Ramos (cell line): ENCODE data around the gene CNGA3.
"Not testable (repeated sequence)": the region's sequence is repeated elsewhere in the genome, so short reads cannot be mapped to it uniquely, and the experiment has no call there.

Experiments used
- in situ Hi-C: fragments of 300-500 bp; cut with MboI; formaldehyde crosslinking; loops from one replicate; pipeline ENCODE4 v1.14.3; 2022; ENCODE audit warnings: low sequenced_read_pairs; ENCODE audit not compliant: unreplicated experiment

The CNGA3 gene

DNA sequence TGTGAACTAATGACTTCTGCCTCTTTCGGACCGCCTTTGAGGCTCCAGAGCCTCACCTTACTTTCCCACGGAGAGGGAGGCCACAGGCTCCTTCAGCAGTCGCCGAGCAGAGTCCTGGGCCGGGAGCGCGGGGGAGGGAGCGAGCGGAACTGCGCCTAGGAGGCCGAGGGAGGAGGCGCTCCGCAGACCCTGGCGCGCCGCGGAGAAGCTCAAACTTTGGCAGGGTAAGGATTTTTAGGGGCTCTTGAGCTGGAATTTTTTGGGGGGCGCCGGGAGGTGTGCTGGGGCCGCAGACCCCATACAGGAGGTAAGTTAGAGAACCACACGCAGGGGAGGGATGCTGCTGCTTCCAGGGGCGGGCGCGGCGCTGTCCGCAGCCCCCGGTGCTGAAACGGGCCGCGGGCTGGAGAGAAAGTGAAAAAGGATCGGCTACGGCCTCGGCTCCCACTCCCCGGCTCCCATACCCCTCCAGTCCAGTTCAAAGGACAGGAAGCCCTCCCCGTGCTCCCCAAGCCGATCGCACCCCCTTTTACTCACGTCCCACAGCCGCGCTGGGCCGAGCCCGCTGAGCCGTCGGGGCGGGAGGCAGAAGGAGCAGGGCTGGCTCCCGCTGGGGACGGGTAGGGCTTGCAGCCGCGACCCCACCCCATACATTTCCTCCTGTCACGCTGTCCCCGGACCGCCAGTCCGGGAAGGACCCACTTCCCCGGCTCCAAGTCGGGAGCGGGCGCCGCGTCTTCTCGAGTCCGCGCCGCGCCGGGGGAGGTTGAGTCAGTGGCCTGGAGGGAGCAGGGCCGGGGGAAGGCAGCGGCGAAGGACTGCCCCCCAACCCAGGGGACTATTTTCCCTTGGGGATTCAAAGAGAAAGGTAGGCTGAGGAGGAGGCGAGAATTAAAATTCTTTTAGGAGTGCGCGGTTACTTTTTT is at the start of gene CNGA3:
Gene CNGA3, plus strand, starts transcription at position 146 of the 926 bp plus-strand sequence. CDS start 23,520 bp downstream, outside the sequence.
- in situ Hi-C loops = no loop called here

- in situ Hi-C loops = no loop called here
Observed at GRCh38 chr2:98297817-98298682, 48.2 kb upstream of the CNGA3 start.

GRCh38 chr2:98298683-98299164 is 47.5 kb upstream of the CNGA3 start:
- in situ Hi-C loops = no loop called here

- in situ Hi-C loops = no loop called here
Observed at GRCh38 chr2:98299211-98299905, 46.9 kb upstream of the CNGA3 start.

DNA sequence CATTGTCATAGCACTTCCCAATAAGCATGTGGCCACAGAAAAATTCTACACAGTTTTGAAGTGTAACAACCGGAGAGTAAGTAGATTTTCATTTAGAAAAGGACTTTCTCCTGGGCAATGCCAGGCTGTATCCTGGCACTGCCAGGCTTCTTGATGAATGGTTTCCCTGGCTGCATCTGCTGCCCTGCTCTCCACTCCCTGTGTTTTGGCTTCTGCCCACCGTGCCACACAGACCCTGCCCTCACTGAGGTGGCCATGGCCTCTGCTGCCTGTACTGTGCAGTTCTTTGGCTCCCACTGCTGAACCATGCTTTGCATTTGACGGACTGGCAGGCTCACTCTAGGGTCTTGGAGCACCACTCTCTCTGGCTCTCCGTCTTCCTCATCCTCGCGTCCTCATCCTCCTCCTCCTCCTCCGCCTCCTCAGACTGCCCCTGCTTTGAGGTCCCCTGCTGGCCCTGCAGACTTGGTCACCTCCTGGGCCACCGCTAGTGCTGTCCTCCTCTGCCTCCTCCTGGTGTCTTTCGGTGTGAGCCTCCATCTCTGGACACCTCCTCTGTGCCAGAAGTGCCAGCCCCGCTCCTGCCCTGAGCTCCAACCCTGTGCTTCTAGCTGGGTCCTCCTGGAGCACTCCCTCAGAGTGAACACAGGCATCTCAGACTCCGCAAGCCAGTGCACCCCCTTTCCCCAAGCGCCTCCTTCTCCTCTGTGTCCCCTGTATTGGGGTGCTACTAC is 45.9 kb upstream of the CNGA3 start:
- in situ Hi-C loops = no loop called here

- in situ Hi-C loops = no loop called here
Observed at GRCh38 chr2:98301469-98301868, 44.8 kb upstream of the CNGA3 start.

DNA sequence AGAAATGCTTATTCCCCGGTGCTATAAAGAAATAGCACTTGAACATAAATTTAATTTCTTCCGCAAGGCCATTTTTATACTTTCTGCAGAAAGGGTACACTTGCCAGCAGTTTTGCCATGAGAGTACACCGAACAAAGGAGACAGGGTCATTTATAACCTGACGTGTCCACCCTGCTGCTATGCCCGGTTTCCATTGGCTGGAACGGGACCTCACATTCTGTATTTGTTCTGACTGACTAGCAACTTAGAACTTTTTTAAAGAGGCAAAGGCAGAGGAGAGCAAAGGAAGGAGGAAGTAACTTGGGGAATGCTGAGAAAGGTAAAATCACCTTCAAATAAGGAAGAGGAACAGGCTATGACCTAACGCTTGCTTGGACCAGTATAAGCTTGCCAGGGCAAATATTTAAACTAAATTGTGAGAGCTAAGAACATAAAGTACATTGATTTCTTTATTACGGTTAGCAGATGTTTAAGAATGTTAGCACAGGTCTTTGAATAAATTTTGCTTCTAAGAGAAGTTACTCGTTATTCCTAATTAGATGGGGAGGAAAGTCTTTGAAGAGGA is 39.0 kb upstream of the CNGA3 start:
- in situ Hi-C loops = not testable (repeated sequence)

- in situ Hi-C loops = no loop called here
Observed at GRCh38 chr2:98308068-98308467, 38.2 kb upstream of the CNGA3 start.

GRCh38 chr2:98308532-98308931 is 37.7 kb upstream of the CNGA3 start:
- in situ Hi-C loops = no loop called here

GRCh38 chr2:98309580-98309979 is 36.7 kb upstream of the CNGA3 start:
- in situ Hi-C loops = no loop called here

DNA sequence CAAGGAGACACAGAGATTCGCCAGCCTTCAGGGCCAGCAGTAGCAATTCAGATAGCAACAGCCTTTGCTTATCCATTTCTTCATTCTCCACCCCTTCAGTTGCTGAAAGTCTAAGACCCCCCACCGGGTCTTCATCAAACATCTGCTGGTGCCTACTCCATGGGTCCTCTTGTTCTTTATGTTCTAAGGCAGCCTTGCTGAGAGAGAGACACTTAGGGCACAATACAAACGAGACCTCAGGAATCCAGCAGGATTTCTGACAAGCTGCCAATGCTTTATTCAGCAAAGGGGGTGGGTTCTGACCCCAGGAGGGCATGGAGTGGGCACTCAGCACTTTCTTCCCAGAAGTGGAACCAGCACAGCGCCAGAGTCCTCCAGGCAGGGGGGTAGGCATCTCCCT is 36.2 kb upstream of the CNGA3 start:
- in situ Hi-C loops = no loop called here

DNA sequence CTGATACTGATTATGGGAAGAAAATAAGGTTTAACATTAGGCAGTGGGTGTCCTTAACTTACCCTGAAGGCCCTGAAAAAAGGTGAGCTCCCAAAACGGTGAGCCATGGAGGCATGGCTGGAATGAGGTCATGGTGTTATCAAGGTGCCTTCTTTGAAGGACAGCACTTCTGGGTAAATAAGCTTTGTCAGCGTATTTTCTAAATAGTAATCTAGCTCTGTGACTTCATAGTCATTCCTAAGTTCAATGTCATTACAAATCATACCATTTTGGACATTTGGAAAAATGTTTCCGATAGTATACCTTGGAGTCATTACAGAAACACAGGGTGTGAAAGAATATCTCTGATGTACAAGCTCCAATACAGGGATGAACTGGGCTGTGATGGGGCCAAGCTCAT is 35.2 kb upstream of the CNGA3 start:
- in situ Hi-C loops = no loop called here

GRCh38 chr2:98311771-98312545 is 34.3 kb upstream of the CNGA3 start:
- in situ Hi-C loops = no loop called here

DNA sequence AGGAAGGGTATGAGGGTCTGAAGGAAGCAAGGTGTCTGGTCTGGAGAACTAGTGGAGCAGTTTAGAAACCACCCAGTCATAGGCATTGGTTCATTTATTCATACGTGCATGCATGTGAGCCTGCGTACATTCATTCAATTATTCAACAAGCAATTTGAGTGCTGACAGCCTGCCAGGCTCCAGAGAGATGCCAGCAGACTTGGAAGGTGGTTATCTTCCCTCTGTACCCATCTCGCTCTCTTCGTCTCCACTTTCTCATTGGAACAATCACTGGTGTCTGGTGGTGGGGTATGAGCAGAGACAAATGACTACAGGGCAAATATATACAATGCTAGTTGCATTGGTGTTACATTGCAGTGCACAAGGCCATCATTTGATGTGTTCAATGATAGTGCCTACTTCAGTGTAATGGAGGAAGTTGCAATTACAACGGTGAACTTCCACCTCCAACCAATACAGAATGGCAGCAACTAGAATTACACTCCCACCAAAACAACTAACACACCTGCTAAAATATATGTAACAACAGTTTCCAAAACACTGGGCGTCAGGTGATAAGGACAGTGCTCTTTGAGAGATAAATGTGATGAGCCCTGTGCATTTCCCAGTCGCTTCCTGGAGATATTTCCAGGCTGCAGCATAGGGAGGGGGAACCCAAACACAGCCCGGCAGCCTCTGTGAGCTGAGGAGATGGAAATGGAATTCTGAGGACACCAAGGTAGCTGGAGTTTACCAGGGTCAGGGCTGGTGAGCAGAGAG is 32.6 kb upstream of the CNGA3 start:
- in situ Hi-C loops = no loop called here

DNA sequence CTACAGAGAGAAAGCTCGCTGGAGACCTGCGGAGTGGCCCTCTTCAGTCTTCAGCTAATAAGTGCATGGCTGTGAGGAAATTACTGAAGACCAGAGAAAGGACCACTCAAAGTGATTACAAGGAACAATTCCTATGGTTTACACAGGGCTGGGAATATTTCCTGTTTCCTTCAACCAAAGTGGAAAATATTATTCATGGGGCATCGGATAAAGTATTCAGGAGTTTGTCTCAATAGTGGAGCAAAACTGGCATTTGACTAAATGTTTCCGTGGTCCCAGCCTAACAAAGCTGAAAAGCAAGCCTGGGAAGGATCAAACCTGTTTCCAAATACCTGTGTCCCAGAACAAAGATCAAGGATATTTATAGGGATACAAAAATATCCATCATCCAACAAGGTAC is 32.0 kb upstream of the CNGA3 start:
- in situ Hi-C loops = no loop called here

- in situ Hi-C loops = no loop called here
Observed at GRCh38 chr2:98315957-98316356, 30.3 kb upstream of the CNGA3 start.

DNA sequence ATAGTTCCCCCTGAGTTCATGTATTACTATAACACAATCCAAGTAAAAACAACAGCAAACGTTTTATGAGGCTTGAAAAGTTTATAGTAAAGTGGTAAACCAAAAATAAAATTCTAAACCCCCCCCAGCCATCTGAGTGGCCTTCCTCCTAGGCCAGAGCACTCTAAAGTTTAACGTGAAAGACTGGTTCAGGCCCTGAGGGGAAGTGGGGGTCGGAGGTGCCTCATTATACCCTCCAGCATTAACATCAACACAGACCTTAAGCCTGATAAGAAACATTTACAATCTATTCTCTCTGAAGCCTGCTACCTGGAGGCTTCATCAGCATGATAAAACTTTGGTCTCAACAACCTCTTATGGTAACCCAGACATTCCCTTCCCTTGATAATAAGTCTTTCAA is 29.0 kb upstream of the CNGA3 start:
- in situ Hi-C loops = no loop called here

DNA sequence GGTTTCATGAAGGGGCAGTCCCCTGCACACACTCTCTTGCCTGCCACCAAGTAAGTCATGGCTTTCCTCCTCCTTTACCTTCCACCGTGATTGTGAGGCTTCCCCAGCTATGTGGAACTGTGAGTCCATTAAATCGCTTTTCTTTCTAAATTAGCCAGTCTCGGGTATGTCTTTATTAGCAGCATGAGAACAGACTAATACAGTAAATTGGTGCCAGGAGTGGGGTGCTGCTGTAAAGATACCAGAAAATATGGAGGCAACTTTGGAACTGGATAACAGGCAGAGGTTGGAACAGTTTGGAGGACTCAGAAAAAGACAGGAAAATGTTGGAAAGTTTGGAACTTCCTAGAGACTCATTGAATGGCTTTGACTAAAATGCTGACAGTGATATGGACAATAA is 26.1 kb upstream of the CNGA3 start:
- in situ Hi-C loops = not testable (repeated sequence)
